Astrocyte (in vitro differentiated cells and primary cell): ENCODE results near the gene ZNF284. TPM values are rescaled to one million over a fixed set of nuclear protein-coding genes. Genes with fewer than 3 reads are reported as not detected.
A peak's percentile ranks its signal among the peaks of the same experiment; 100 is the strongest.

Experiments used
- DNase-seq: peaks from one replicate; pipeline ENCODE4 v3.0.0-alpha.2; 2010; ENCODE audit warnings: low read depth
- FAIRE-seq: peaks from 2 replicates; lab custom pipeline; 2011; peaks lifted over from hg19 to GRCh38; lab: Jason Lieb, UNC
- H2AFZ ChIP-seq: 2 replicates; pipeline ENCODE4 v1.6.0; 2012; ENCODE audit warnings: low read depth, low read length, inconsistent platforms
- H3K27ac ChIP-seq: 2 replicates; pipeline ENCODE4 v1.5.1; 2011; ENCODE audit warnings: low read depth, low read length, inconsistent platforms
- H3K27me3 ChIP-seq: 2 replicates; pipeline ENCODE4 v1.6.0; 2011; ENCODE audit warnings: low read length, inconsistent platforms; ENCODE audit not compliant: insufficient read depth
- H3K36me3 ChIP-seq: 2 replicates; pipeline ENCODE4 v1.5.1; 2011; ENCODE audit warnings: low read length, inconsistent platforms; ENCODE audit not compliant: insufficient read depth
- H3K4me1 ChIP-seq: 2 replicates; pipeline ENCODE4 v1.5.1; 2011; ENCODE audit warnings: low read length, inconsistent platforms; ENCODE audit not compliant: insufficient read depth
- H3K4me2 ChIP-seq: 2 replicates; pipeline ENCODE4 v1.6.0; 2012; ENCODE audit warnings: low read length, inconsistent platforms
- H3K4me3 ChIP-seq: 2 replicates; pipeline ENCODE4 v1.5.1; 2011; ENCODE audit warnings: low read depth, mild to moderate bottlenecking, low read length, inconsistent platforms; ENCODE audit not compliant: insufficient read depth
- H3K79me2 ChIP-seq: 2 replicates; pipeline ENCODE4 v1.6.0; 2012; ENCODE audit warnings: mild to moderate bottlenecking, low read length, inconsistent platforms; ENCODE audit not compliant: insufficient read depth
- H3K9ac ChIP-seq: 2 replicates; pipeline ENCODE4 v1.6.0; 2012; ENCODE audit warnings: mild to moderate bottlenecking, low read length, inconsistent platforms
- H3K9me3 ChIP-seq: 2 replicates; pipeline ENCODE4 v1.5.1; 2012; ENCODE audit warnings: low read depth, mild to moderate bottlenecking, low read length, inconsistent platforms; ENCODE audit not compliant: insufficient read depth
- H4K20me1 ChIP-seq: 2 replicates; pipeline ENCODE4 v1.6.0; 2012; ENCODE audit warnings: low read length, inconsistent platforms; ENCODE audit not compliant: insufficient read depth
- H3K27ac Mint-ChIP-seq: one replicate; pipeline ENCODE4 v1.8.0; 2021; ENCODE audit warnings: mild to moderate bottlenecking, mixed read lengths; ENCODE audit not compliant: unreplicated experiment
- H3K27me3 Mint-ChIP-seq: one replicate; pipeline ENCODE4 v1.8.0; 2021; ENCODE audit warnings: low read depth, mixed read lengths; ENCODE audit not compliant: unreplicated experiment
- H3K36me3 Mint-ChIP-seq: one replicate; pipeline ENCODE4 v1.8.0; 2021; ENCODE audit warnings: low read depth, mixed read lengths; ENCODE audit not compliant: unreplicated experiment
- H3K4me1 Mint-ChIP-seq: one replicate; pipeline ENCODE4 v1.8.0; 2021; ENCODE audit warnings: low read depth, mixed read lengths; ENCODE audit not compliant: unreplicated experiment
- H3K4me3 Mint-ChIP-seq: one replicate; pipeline ENCODE4 v1.8.0; 2021; ENCODE audit warnings: mild to moderate bottlenecking, moderate library complexity, mixed read lengths; ENCODE audit not compliant: unreplicated experiment
- H3K9me3 Mint-ChIP-seq: one replicate; pipeline ENCODE4 v1.8.0; 2021; ENCODE audit warnings: mild to moderate bottlenecking, mixed read lengths; ENCODE audit not compliant: unreplicated experiment
- CTCF ChIP-seq: IDR thresholded peaks from 2 replicates; pipeline ENCODE4 v1.5.1; 2011; ENCODE audit warnings: low read depth, mild to moderate bottlenecking, inconsistent platforms, low read length, moderate library complexity; ENCODE audit not compliant: insufficient read depth
- EZH2 ChIP-seq: IDR thresholded peaks from 2 replicates; pipeline ENCODE4 v1.6.1; 2012; ENCODE audit warnings: mild to moderate bottlenecking, low read length, inconsistent platforms; ENCODE audit not compliant: insufficient read depth
- total RNA-seq: library from RNA; stranded (reverse); gene quantifications from 2 replicates; pipeline ENCODE4 v1.2.1, GENCODE V29; 2021

The ZNF284 gene
- total RNA-seq, 1 donor from 2014 or later: 3.7 TPM

DNA sequence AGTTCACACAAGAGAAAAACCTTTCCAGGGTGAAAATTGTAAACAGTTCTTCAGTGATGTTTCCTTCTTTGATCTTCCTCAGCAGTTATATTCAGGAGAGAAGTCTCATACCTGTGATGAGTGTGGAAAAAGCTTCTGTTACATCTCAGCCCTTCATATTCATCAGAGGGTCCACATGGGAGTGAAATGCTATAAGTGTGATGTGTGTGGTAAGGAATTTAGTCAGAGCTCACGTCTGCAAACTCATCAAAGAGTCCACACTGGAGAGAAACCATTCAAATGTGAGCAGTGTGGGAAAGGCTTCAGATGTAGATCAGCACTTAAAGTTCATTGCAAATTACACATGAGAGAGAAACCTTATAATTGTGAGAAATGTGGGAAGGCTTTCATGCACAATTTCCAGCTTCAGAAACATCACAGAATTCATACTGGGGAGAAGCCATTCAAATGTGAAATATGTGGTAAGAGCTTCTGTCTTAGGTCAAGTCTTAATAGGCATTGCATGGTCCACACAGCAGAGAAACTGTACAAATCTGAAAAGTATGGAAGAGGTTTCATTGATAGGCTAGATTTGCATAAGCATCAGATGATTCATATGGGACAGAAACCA lies 39.9 kb upstream of the ZNF284 start:
- DNase-seq (no peak), FAIRE-seq (no peak)
- H4K20me1 ChIP-seq: no peaks in the 10 kb centered on the region
- H3K79me2 ChIP-seq: no peaks in the 10 kb centered on the region
- H3K9ac ChIP-seq: no peak overlapping the region
- H3K4me2 ChIP-seq: no peak overlapping the region
- H3K36me3 Mint-ChIP-seq: peaks cover 56% of the 10 kb centered on the region
- H3K4me3 ChIP-seq: no peak overlapping the region
- peaks cover 44% of the 10 kb centered on the region for H3K9me3 ChIP-seq
- no peaks in the 10 kb centered on the region for H3K4me1 ChIP-seq
- peaks cover 45% of the 10 kb centered on the region for H3K9me3 Mint-ChIP-seq
- no peaks in the 10 kb centered on the region for H3K27me3 Mint-ChIP-seq
- no peak overlapping the region for H3K4me3 Mint-ChIP-seq
- H3K36me3 ChIP-seq: peaks cover 49% of the 10 kb centered on the region
- TF ChIP-seq EZH2 (no peak), CTCF (no peak)
- no peak overlapping the region for H2AFZ ChIP-seq
- H3K27ac Mint-ChIP-seq: no peak overlapping the region
- no peak overlapping the region for H3K27ac ChIP-seq
- H3K27me3 ChIP-seq: no peaks in the 10 kb centered on the region
- H3K4me1 Mint-ChIP-seq: no peaks in the 10 kb centered on the region

DNA sequence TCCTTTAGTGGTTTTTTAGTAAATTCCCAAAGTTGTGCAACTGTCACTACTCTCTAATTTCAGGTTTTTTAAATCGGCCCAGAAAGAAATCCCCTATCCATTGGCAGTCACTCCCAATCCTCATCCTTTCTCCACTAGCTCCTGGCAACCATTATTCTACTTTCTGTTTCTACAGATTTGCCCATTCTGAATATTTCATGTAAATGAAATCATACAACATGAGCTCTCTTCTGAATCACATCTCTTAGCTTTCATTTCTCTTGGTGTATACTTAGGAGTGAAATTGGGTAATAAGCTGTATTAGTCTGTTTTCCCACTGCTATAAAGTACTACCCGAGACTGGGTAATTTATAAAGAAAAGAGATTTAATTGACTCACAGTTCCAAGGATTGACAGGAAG lies 29.8 kb upstream of the ZNF284 start:
- Histone ChIP-seq H3K79me2 (no peaks in the 10 kb centered on the region), H3K9me3 (no peaks in the 10 kb centered on the region), H3K36me3 (no peaks in the 10 kb centered on the region), H3K4me3 (no peak overlapping the region), H3K9ac (no peak overlapping the region), H3K4me2 (no peak overlapping the region), H2AFZ (no peak overlapping the region), H3K27ac (no peak overlapping the region), H3K27me3 (peaks cover 3% of the 10 kb centered on the region), H3K4me1 (no peaks in the 10 kb centered on the region), H4K20me1 (no peaks in the 10 kb centered on the region)
- DNase-seq (no peak), FAIRE-seq (no peak)
- Mint-ChIP-seq H3K4me3 (no peak overlapping the region), H3K36me3 (no peaks in the 10 kb centered on the region), H3K27ac (no peak overlapping the region), H3K4me1 (no peaks in the 10 kb centered on the region), H3K9me3 (peaks cover 5% of the 10 kb centered on the region), H3K27me3 (peaks cover 12% of the 10 kb centered on the region)
- TF ChIP-seq EZH2 (no peak), CTCF (no peak)

DNA sequence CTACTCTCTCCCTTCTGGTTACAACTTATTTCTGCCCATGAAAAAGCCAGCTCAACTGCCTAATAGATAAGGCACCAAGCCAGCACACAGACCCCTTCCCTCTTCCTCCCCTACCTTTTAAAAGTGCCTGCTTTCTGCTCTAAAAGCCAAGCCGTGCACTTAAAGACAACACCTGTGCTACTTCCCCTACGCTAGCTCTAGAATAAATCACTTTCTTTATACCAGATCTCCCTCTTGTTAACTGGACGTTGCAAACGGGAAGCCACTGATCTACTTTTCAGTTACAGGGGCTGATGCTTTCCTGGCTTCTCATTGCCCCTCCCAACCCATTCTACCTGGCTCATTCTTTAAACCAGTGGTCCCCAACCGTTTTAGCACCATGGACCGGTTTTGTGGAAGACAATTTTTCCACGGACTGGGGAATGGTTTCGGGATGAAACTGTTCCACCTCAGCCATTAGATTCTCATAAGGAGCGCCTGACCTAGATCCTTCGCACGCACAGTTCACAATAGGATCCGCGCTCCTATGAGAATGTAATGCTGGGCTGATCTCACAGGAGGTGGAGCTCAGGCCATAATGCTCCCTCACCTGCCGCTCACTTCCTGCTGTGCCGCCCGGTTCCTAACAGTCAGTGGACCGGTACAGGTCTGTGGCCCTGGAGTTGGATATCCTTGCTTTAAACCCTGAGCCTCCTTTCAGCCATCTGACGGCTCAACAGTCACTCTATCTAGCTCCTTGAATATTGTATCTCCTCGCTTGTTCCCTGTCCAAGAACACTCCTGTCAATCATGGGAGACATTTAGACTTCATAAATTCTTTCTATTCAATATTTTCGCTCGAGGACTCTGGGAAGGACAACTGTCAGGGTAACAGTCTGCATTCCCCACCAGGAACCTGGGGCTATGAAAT lies 21.0 kb upstream of the ZNF284 start:
- Mint-ChIP-seq H3K4me3 (peak overlapping the region; percentile 100), H3K9me3 (peaks cover 8% of the 10 kb centered on the region), H3K27ac (peak overlapping the region; percentile 99), H3K36me3 (peaks cover 13% of the 10 kb centered on the region), H3K27me3 (peaks cover 14% of the 10 kb centered on the region), H3K4me1 (peaks cover 5% of the 10 kb centered on the region)
- Histone ChIP-seq H3K27me3 (peaks cover 2% of the 10 kb centered on the region), H3K9ac (peak overlapping the region; percentile 88), H2AFZ (peak overlapping the region; percentile 98), H3K79me2 (peaks cover 16% of the 10 kb centered on the region), H3K4me2 (peak overlapping the region; percentile 96), H3K27ac (no peak overlapping the region), H3K4me3 (peak overlapping the region; percentile 92), H3K9me3 (peaks cover 5% of the 10 kb centered on the region), H3K4me1 (peaks cover 12% of the 10 kb centered on the region), H3K36me3 (no peaks in the 10 kb centered on the region), H4K20me1 (no peaks in the 10 kb centered on the region)
- FAIRE-seq (no peak), DNase-seq (no peak)
- TF ChIP-seq EZH2 (no peak), CTCF (no peak)
